Measurements from ENCODE around the gene IFT81.
"Not testable (repeated sequence)": the region's sequence is repeated elsewhere in the genome, so short reads cannot be mapped to it uniquely, and the experiment has no call there.

IFT81 gene

GRCh38 chr12:110108309-110109036, 15.7 kb upstream of the IFT81 start:
- DNase-seq (ENCODE audit: low read depth in 2 of 2) = no peak

GRCh38 chr12:110109037-110109836, 14.9 kb upstream of the IFT81 start:
- DNase-seq (ENCODE audit: low read depth in 2 of 2) = peak; percentile 97

- no peak for DNase-seq (ENCODE audit: low read depth in 2 of 2)
Observed at GRCh38 chr12:110109837-110110535, 14.2 kb upstream of the IFT81 start.

GRCh38 chr12:110111476-110112334, 12.5 kb upstream of the IFT81 start:
- no peak for DNase-seq (ENCODE audit: low read depth in 2 of 2)

GRCh38 chr12:110112335-110112660, 11.9 kb upstream of the IFT81 start:
- no peak for DNase-seq (ENCODE audit: low read depth in 2 of 2)

GRCh38 chr12:110114528-110114937, 9.6 kb upstream of the IFT81 start:
- no peak for DNase-seq (ENCODE audit: low read depth in 2 of 2)

GRCh38 chr12:110115675-110116074, 8.5 kb upstream of the IFT81 start:
- DNase-seq (ENCODE audit: low read depth in 2 of 2) = no peak

- no peak for DNase-seq (ENCODE audit: low read depth in 2 of 2)
Observed at GRCh38 chr12:110116623-110117022, 7.5 kb upstream of the IFT81 start.

GRCh38 chr12:110117210-110117609, 6.9 kb upstream of the IFT81 start:
- not testable (repeated sequence) for DNase-seq (ENCODE audit: low read depth in 2 of 2)

GRCh38 chr12:110117956-110118685, 6.0 kb upstream of the IFT81 start:
- no peak for DNase-seq (ENCODE audit: low read depth in 2 of 2)

- no peak for DNase-seq (ENCODE audit: low read depth in 2 of 2)
Observed at GRCh38 chr12:110122929-110123328, 1.2 kb upstream of the IFT81 start.

GRCh38 chr12:110123919-110124268, 263 bp upstream of the IFT81 start:
- no peak for DNase-seq (ENCODE audit: low read depth in 2 of 2)

GRCh38 chr12:110126557-110126956, 2.4 kb downstream of the IFT81 start:
- no peak for DNase-seq (ENCODE audit: low read depth in 2 of 2)

GRCh38 chr12:110134691-110135411, 10.7 kb downstream of the IFT81 start:
- DNase-seq (ENCODE audit: low read depth in 2 of 2) = peak in 1 of 2 experiments; percentile 27

- no peak for DNase-seq (ENCODE audit: low read depth in 2 of 2)
Observed at GRCh38 chr12:110135806-110136205, 11.6 kb downstream of the IFT81 start.

GRCh38 chr12:110137786-110138185, 13.6 kb downstream of the IFT81 start:
- no peak for DNase-seq (ENCODE audit: low read depth in 2 of 2)

- peak; percentile 79 to 80 for DNase-seq (ENCODE audit: low read depth in 2 of 2)
Observed at GRCh38 chr12:110141389-110141788, 17.2 kb downstream of the IFT81 start.

GRCh38 chr12:110146986-110147385, 22.8 kb downstream of the IFT81 start:
- DNase-seq (ENCODE audit: low read depth in 2 of 2) = no peak

- DNase-seq (ENCODE audit: low read depth in 2 of 2) = no peak
Observed at GRCh38 chr12:110149086-110149660, 25.0 kb downstream of the IFT81 start.

- DNase-seq (ENCODE audit: low read depth in 2 of 2) = no peak
Observed at GRCh38 chr12:110156766-110157165, 32.6 kb downstream of the IFT81 start.

All from fibroblast of skin of left quadriceps (primary cell).